GM12891 (cell line): ENCODE data around the gene NLRP5.

Experiments used
- POLR2A ChIP-seq: IDR thresholded peaks from 2 replicates; pipeline ENCODE4 v1.6.1; 2011; ENCODE audit warnings: low read depth, low read length, control low read depth
- POLR2AphosphoS5 ChIP-seq: IDR thresholded peaks from 2 replicates; pipeline ENCODE4 v1.6.1; 2011; ENCODE audit warnings: low read depth, low read length, control low read depth
- POU2F2 ChIP-seq: IDR thresholded peaks from 2 replicates; pipeline ENCODE4 v1.6.1; 2011; ENCODE audit warnings: low read depth, mild to moderate bottlenecking, control low read depth, low read length, moderate library complexity
- TAF1 ChIP-seq: IDR thresholded peaks from 2 replicates; pipeline ENCODE4 v1.6.1; 2011; ENCODE audit warnings: low read depth, low read length, control low read depth

DNA sequence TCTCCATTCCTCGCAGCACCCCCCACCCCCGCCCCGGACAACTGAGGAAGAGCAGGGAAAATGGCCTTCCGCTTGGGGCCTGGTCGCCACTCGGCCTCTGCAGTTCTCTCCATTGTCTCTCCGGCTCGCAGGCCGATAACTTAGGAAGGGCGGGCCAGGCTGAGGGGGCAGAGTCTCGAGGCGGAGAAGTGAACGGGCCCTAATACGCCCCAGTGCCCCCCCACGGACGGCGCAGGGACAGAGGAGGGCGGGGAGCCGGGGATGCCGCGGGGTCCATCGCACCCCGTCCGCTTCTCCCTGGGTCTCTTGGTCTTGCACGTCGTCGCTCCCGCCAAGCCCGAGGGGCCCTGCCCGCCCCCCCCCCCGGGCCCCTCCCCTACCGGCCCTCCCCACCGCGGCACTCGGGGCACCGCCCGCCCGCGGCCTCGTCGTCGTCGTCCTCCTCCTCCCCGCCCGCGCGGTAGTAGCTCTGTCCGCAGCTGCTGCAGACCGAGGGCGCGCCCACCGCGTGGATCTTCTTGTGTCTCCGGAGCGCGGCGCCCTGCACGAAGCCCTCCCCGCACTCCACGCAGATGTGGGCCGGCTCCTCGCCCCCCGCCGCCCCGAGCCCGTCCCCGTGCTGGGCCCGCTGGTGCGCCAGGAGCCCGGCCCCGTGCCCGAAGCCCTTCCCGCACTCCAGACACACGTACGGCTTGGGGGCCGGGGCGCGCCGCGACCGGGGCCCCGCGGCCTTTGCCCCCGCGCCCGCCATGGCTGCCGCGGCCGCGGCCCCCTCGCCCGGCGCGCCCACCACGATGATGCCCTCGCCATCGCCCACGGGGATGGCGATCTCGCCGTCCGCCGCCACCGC, 101.3 kb downstream of the NLRP5 start:
- TF ChIP-seq POLR2AphosphoS5 (no peak), POLR2A (no peak), TAF1 (no peak), POU2F2 (no peak)
